Neural progenitor cell (in vitro differentiated cells): ENCODE measurements around the gene KIAA1549. TPM values are rescaled to one million over a fixed set of nuclear protein-coding genes. Genes with fewer than 3 reads are reported as not detected.

Source experiments
- DNase-seq: peaks from one replicate; pipeline ENCODE4 v3.0.0-alpha.2; 2016; ENCODE audit warnings: low spot score
- H2AFZ ChIP-seq: fragments of 200-600 bp; sonication (generic); replicated peaks from 2 replicates; pipeline ENCODE4 v1.6.1; 2016; ENCODE audit warnings: antibody characterized with exemption
- H3F3A ChIP-seq: fragments of 200-600 bp; sonication (generic); 2 replicates; pipeline ENCODE4 v1.6.1; 2016; ENCODE audit warnings: antibody characterized with exemption, low read depth
- H3K27ac ChIP-seq: fragments of 200-600 bp; sonication (generic); 2 replicates; pipeline ENCODE4 v1.5.1; 2016; ENCODE audit warnings: mild to moderate bottlenecking
- H3K27me3 ChIP-seq: fragments of 200-600 bp; sonication (generic); 2 replicates; pipeline ENCODE4 v1.6.1; 2016; ENCODE audit warnings: mild to moderate bottlenecking, moderate library complexity
- H3K36me3 ChIP-seq: fragments of 200-600 bp; sonication (generic); 2 replicates; pipeline ENCODE4 v1.5.1; 2016
- H3K4me1 ChIP-seq: fragments of 200-600 bp; sonication (generic); 2 replicates; pipeline ENCODE4 v1.6.1; 2016; ENCODE audit warnings: mixed run types
- H3K4me2 ChIP-seq: fragments of 200-600 bp; sonication (generic); 2 replicates; pipeline ENCODE4 v1.6.1; 2016
- H3K4me3 ChIP-seq: fragments of 200-600 bp; sonication (generic); 2 replicates; pipeline ENCODE4 v1.5.1; 2016
- H3K79me2 ChIP-seq: fragments of 200-600 bp; sonication (generic); 2 replicates; pipeline ENCODE4 v1.6.1; 2016; ENCODE audit warnings: low read depth
- H3K9ac ChIP-seq: fragments of 200-600 bp; sonication (generic); 2 replicates; pipeline ENCODE4 v1.6.1; 2016
- H3K9me3 ChIP-seq: fragments of 200-600 bp; sonication (generic); 2 replicates; pipeline ENCODE4 v1.5.1; 2016; ENCODE audit warnings: low read depth
- H4K20me1 ChIP-seq: fragments of 200-600 bp; sonication (generic); 2 replicates; pipeline ENCODE4 v1.6.1; 2016; ENCODE audit warnings: low read depth
- H3K27ac Mint-ChIP-seq: 3 replicates; pipeline ENCODE4 v1.8.0; 2021; ENCODE audit warnings: mixed read lengths
- H3K27me3 Mint-ChIP-seq: 2 replicates; pipeline ENCODE4 v1.8.0; 2022; ENCODE audit warnings: low read depth, mild to moderate bottlenecking, inconsistent platforms, moderate library complexity, mixed read lengths; ENCODE audit not compliant: insufficient read depth
- H3K36me3 Mint-ChIP-seq: 3 replicates; pipeline ENCODE4 v1.8.0; 2021; ENCODE audit warnings: mixed read lengths
- H3K4me1 Mint-ChIP-seq: 3 replicates; pipeline ENCODE4 v1.8.0; 2021; ENCODE audit warnings: mixed read lengths
- H3K4me3 Mint-ChIP-seq: 3 replicates; pipeline ENCODE4 v1.8.0; 2021; ENCODE audit warnings: mild to moderate bottlenecking, moderate library complexity, mixed read lengths
- H3K9me3 Mint-ChIP-seq: 3 replicates; pipeline ENCODE4 v1.8.0; 2020; ENCODE audit warnings: mixed read lengths
- EZH2 ChIP-seq: fragments of 200-600 bp; sonication (generic); IDR thresholded peaks from 2 replicates; pipeline ENCODE4 v1.6.1; 2017; ENCODE audit warnings: antibody characterized with exemption, mild to moderate bottlenecking, moderate library complexity
- EZH2phosphoT487 ChIP-seq: fragments of 200-600 bp; sonication (generic); IDR thresholded peaks from 2 replicates; pipeline ENCODE4 v1.6.1; 2017; ENCODE audit warnings: antibody characterized with exemption
- total RNA-seq: library from RNA; depleted of rRNA; stranded (reverse); fragments of >200 nt; gene quantifications from 2 replicates; pipeline ENCODE4 v1.2.3, GENCODE V29; 2015; ENCODE audit warnings: low replicate concordance
- TF ChIP-seq, protein P1 (sequence below): fragments of 200-600 bp; sonication (generic); IDR thresholded peaks from 2 replicates; pipeline ENCODE4 v1.5.1; 2017; ENCODE audit warnings: antibody characterized with exemption, mild to moderate bottlenecking

Gene KIAA1549
- total RNA-seq, 1 donor from 2014 or later = 4.8 TPM

DNA sequence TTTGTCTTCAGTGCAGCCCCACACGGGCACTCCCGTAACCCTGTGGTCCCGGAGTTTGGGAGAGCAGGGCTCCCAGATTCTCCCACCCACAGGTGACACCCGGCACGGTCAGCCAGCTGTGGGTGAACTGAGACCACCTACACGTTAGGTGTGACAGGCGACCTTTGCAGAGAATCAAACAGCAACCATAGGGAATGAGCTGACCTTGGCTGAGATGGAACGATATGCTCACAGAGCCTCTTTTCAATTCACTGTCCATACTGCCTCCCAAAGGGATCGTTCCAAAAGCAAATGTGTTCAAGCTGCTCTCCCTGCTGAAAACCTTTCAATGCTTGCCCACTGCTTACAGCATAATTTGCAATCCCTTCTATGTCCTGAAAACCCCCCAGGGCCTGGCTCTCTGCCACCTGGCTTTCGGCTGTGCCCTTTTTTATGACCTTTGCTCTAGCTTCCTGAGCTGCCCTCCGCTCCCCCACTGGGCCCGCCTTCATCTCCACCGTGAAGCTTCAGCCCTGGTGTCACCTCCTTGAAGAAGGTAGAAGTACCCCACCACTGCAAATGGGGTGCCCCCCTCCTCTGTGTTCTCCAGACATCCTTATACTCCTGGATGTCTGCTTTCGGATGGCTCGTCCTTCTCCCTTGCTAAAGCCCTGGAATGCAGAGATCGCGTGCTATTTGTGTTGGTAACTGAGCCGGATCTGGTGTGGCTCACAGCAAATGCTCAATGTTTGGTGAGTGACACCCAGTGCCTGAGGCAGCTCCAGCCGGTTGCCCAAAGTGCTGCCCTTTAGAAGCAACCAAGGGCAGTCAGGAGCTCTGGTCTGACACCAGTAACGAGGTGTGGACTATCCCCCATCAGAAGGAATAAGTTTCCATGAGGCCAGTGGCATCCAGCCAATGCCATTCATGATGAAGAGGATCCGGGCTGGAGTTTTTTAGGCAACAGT is 90.4 kb downstream of the KIAA1549 start:
- Mint-ChIP-seq H3K4me1 (peaks cover 30% of the 10 kb centered on the region), H3K36me3 (peaks cover 28% of the 10 kb centered on the region), H3K4me3 (no peak overlapping the region), H3K9me3 (no peaks in the 10 kb centered on the region), H3K27me3 (no peaks in the 10 kb centered on the region), H3K27ac (no peak overlapping the region)
- Histone ChIP-seq H3K27me3 (no peaks in the 10 kb centered on the region), H3K9ac (no peak overlapping the region), H2AFZ (no peak overlapping the region), H3K79me2 (no peaks in the 10 kb centered on the region), H3K4me3 (no peak overlapping the region), H3K36me3 (peaks cover 3% of the 10 kb centered on the region), H3F3A (no peaks in the 10 kb centered on the region), H3K9me3 (no peaks in the 10 kb centered on the region), H3K4me2 (no peak overlapping the region), H4K20me1 (peaks cover 9% of the 10 kb centered on the region), H3K27ac (peak overlapping the region; percentile 20), H3K4me1 (peaks cover 23% of the 10 kb centered on the region)
- no peak for DNase-seq
- no peak for TF ChIP-seq EZH2
- TF ChIP-seq, protein P1, sequence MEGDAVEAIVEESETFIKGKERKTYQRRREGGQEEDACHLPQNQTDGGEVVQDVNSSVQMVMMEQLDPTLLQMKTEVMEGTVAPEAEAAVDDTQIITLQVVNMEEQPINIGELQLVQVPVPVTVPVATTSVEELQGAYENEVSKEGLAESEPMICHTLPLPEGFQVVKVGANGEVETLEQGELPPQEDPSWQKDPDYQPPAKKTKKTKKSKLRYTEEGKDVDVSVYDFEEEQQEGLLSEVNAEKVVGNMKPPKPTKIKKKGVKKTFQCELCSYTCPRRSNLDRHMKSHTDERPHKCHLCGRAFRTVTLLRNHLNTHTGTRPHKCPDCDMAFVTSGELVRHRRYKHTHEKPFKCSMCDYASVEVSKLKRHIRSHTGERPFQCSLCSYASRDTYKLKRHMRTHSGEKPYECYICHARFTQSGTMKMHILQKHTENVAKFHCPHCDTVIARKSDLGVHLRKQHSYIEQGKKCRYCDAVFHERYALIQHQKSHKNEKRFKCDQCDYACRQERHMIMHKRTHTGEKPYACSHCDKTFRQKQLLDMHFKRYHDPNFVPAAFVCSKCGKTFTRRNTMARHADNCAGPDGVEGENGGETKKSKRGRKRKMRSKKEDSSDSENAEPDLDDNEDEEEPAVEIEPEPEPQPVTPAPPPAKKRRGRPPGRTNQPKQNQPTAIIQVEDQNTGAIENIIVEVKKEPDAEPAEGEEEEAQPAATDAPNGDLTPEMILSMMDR = no peak
- no peak for TF ChIP-seq EZH2phosphoT487

DNA sequence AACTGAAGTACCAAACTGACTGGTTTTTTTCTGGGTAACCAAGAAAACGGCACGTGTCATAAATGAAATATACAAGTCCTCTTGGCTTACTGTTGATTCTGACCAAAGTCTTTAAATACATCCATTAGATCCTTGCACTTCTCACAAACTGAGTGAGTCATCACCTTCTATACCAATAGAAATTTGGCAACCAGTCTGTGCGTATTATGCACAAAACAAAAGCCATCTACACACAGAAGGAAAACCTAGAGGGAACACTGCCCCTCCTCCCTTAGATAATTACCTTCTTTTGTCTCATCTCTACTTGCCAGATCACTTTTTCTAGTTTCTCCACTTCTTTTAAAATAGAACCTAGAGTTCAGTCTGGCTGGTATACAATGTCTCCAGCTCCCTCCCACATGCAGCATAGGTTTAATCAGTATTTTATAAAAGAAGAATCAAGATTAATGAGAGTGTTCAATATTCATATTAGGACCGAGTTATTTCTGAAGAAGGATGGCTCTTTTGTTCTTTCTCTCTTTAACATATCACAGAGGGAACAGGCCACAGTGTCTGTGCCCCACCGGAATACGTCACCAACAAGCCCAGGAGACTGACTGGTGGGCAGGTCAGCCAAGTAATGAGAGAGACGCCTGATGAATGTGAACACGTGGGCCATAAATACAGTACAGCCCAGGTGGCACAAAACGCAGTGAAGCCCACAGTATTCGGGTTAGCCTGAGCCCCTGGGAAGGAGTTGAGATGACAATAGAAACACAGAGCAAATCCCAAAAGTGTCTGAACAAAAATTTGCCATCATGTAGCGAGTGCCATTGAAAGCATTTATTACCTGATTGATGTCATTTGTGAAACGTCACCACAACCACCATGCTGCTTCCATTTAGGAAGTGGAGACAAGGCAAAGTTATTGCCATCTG is 91.3 kb downstream of the KIAA1549 start:
- H3K4me3 Mint-ChIP-seq = no peak overlapping the region
- no peaks in the 10 kb centered on the region for H3K9me3 Mint-ChIP-seq
- no peak overlapping the region for H3K4me3 ChIP-seq
- peaks cover under 1% of the 10 kb centered on the region for H3K27me3 Mint-ChIP-seq
- peaks cover 23% of the 10 kb centered on the region for H3K4me1 ChIP-seq
- H4K20me1 ChIP-seq = peaks cover 9% of the 10 kb centered on the region
- H2AFZ ChIP-seq = no peak overlapping the region
- H3K36me3 ChIP-seq = peaks cover 3% of the 10 kb centered on the region
- H3K9ac ChIP-seq = no peak overlapping the region
- no peak overlapping the region for H3K27ac ChIP-seq
- H3K9me3 ChIP-seq = no peaks in the 10 kb centered on the region
- no peaks in the 10 kb centered on the region for H3K27me3 ChIP-seq
- no peak overlapping the region for H3K4me2 ChIP-seq
- H3K4me1 Mint-ChIP-seq = peaks cover 30% of the 10 kb centered on the region
- no peak for DNase-seq
- H3K36me3 Mint-ChIP-seq = peaks cover 25% of the 10 kb centered on the region
- H3F3A ChIP-seq = no peaks in the 10 kb centered on the region
- H3K27ac Mint-ChIP-seq = no peak overlapping the region
- H3K79me2 ChIP-seq = no peaks in the 10 kb centered on the region
- no peak for TF ChIP-seq EZH2
- TF ChIP-seq EZH2phosphoT487 = no peak
- TF ChIP-seq, protein P1 = no peak

DNA sequence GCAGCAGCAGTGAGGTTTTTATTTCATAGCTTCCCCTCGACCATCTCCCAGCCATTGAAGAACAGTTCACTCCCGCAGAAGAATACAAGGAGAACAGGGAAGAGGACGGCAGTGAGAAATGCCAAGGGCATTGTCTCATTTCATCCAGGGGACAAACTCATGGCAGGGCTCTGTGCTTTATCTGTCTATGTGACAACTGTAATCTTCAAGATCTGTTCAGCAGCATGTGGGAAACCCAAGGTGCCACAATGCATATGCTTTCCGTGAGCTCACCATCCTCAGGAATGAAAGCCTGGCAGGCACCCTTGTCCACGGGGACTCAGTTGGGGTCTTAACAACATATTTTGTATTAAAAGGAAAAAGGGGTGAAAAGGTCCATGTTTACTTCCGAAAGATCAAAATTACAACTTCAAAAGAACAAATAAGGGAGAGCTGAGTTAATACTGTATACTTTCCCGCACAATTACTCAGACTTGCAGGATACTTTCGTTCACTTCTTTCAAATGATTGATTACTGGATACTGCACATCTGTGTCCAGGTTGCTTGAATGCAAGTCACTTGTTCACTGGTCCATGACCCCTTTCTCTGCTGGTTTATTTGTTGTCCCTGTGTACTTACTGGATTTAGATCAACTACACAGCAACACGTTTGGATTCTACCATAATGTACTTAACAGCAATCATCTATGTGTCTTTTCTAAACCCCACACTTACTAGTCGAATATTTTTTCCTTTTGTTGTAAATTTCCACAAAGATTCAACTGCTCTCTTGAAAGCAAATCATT is 93.1 kb downstream of the KIAA1549 start:
- peaks cover 24% of the 10 kb centered on the region for H3K36me3 Mint-ChIP-seq
- Histone ChIP-seq H4K20me1 (peaks cover 9% of the 10 kb centered on the region), H3K9ac (no peak overlapping the region), H3K36me3 (peaks cover 3% of the 10 kb centered on the region), H3K4me2 (no peak overlapping the region), H2AFZ (no peak overlapping the region), H3K27ac (no peak overlapping the region), H3K27me3 (no peaks in the 10 kb centered on the region), H3K4me1 (peaks cover 23% of the 10 kb centered on the region), H3F3A (no peaks in the 10 kb centered on the region), H3K79me2 (no peaks in the 10 kb centered on the region), H3K4me3 (no peak overlapping the region), H3K9me3 (no peaks in the 10 kb centered on the region)
- no peak for DNase-seq
- TF ChIP-seq, protein P1 = no peak
- no peak for TF ChIP-seq EZH2
- no peak for TF ChIP-seq EZH2phosphoT487
- H3K4me1 Mint-ChIP-seq = peaks cover 30% of the 10 kb centered on the region
- H3K27ac Mint-ChIP-seq = peak overlapping the region; percentile 15
- H3K27me3 Mint-ChIP-seq = peaks cover 4% of the 10 kb centered on the region
- no peaks in the 10 kb centered on the region for H3K9me3 Mint-ChIP-seq
- H3K4me3 Mint-ChIP-seq = no peak overlapping the region
